Ureter (tissue), 1 donor: ENCODE results near the gene ZNF579. TPM values are rescaled to one million over a fixed set of nuclear protein-coding genes. Genes with fewer than 3 reads are reported as not detected.
A peak's percentile ranks its signal among the peaks of the same experiment; 100 is the strongest.

Experiments used
- DNase-seq: peaks from one replicate; pipeline ENCODE4 v3.0.0-alpha.2; 2020; ENCODE audit warnings: low spot score
- total RNA-seq: library from RNA; stranded (reverse); gene quantifications from one replicate; pipeline ENCODE4 v1.2.4, GENCODE V29; 2023
- donor health status: DM: yes; HTN: yes; CAD: no.

Gene ZNF579
- total RNA-seq, 1 donor from 2014 or later = 14.0 TPM

DNA sequence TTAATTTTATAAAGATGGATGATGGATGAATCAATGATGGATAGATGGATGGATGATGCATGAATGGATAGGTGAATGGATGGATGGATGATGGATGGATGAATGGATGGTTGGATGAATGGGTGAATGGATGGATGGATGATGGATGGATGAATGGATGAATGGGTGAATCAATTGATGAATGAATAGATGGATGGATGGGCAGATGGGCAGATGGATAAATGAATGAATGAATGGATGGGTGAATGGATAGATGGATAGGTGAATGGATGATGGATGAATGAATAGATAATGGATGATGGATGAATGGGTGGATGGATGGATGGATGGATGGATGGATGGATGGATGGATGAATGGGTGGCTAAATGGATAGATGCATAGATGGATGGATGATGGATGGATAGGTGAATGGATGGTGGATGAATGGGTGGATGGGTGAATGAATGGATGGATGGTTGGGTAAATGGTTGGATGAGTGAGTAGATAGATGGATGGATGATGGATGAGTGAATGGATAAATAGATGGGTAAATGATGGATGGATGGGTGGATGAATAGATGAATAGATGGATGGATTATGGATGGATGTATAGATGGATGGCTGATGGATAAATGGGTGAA, 12.8 kb downstream of the ZNF579 start:
- no peak for DNase-seq

DNA sequence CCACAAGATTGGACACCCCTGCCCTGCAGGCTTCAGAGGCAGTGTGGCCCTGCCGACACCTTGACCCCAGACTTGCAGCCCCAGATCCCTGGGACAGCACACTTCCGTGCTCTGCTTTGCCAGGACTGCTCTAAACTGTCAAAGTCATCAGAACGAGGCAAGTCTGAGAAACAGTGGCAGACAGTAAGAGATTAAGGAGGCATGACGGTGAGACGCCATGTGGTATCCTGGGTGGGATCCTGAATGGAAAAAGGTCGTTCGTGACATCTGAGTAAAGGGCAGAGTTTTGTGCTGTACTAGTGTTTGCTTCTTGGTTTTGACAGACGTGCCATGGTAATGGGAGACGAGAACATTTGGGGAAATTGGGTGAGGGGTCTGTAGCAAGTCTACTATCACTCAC, 13.8 kb downstream of the ZNF579 start:
- DNase-seq = no peak

DNA sequence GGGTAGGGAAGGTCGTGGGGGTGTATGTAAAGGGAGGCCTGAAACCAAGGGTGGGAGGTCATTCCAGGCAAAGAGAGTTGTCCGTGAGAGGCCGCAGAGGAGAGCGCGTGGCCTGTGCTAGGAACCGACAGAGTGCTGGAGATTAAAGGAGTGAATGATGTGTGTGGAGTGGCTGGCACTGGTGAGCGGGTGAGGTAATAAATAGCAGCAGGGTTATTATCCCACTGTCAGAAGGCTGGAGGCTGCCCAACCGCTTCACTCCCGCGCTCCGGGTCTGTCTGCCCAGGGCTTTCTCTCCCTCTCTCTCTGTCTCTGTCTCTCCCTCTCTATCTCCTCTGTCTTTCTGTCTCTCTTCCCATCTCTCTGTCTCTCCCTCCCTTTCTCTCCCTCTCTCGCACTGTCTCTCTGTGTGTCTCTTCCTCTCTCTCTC, 17.4 kb downstream of the ZNF579 start:
- DNase-seq = no peak

DNA sequence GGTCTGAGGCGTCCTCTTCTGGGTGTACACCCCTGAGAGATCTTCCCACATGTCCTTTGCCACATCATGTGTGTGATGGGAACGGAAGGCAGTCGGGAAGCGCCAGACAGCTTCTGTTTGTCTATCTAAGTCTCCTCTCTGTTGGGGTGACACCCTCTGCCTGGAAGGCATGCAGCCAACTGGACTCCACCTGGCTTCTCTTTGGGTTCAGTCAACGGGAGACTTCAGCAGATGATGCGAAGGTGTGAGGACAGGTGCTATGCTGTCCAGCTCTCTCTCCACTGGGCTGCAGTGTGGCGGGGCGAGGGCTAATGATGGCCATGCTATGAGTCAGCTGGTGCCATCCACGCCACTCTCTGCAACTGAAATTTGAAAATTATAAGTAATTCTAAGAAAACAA, 21.0 kb downstream of the ZNF579 start:
- DNase-seq = no peak

DNA sequence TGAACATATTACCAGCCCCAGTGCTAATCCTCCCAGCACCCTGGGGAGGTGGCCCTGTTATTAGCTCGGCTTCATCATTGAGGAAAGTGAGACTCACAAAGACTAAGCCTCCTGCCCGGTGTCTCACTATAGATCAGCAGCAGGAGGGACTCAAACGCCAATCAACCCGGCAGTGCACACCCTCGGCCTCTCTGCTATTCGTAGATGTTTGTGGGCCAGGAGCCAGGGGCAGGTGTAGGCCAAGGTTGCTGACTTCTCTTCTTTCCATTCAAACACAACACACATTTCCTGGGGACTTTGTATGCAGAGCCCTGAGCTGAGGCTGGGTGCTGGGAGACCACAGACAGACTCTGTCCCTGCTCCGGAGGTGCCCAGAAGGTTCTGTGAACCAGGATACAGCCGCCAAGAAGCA, 25.9 kb downstream of the ZNF579 start:
- no peak for DNase-seq

DNA sequence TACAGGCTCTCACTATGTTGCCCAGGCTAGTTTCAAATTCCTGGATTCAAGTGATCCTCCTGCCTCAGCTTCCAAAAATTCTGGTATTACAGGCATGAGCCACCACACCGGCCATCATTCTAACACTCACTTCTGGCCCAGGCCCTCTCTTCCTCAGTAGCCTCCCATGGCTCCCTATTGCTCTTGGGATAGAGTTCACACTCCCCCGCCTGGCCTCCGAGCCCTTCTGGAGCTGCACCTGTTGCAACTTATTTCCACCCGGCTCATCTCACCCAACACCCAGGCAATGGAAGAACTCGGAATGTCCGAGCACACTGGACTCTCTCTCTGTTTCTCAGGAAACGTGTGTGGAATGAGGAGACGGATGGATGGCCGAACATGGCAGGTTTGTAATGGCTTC, 26.3 kb downstream of the ZNF579 start:
- no peak for DNase-seq

DNA sequence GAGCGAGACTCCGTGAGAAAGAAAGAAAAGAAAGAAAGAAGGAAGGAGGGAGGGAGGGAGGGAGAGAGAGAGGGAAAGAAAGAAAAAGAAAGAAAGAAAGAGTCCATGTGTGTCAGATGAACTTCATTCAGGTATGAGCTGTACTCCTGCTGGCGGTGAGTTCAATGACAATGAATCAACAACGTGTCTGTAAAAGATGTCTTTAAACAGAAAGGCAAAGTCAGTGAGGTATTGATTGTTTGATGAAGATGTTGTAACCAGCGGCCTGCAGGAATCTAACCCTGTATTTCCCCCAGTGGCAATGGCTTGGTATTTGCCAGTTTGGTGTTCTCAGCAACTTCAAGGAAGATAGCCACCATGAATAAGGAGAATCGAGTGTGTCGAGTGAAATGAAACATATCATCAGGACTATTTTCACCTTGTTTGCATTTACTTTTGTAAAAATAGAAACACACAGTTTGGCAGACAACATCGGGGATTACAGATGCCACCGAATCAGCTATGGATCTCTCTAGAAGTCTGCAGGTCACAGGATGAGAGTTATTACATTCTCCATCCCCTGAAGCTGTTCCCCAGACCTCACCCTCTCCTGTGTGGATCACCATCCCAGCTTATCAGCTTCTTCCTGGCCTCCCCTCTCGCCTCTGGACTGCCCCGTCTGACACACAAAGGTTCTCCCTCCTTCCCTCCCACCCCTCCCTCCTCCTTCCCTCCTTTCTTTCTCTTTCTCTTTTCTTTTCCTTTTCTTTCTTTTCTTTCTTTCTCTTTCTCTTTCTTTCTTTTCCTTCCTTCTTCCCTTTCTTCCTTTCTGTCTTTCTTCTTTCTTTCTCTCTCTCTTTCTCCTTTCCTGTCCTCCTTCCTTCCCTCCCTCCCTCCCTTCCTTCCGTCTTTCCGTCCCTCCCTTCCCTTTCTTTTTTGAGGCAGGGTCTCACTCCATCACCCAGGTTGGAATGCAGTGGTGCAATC, 27.1 kb downstream of the ZNF579 start:
- no peak for DNase-seq

DNA sequence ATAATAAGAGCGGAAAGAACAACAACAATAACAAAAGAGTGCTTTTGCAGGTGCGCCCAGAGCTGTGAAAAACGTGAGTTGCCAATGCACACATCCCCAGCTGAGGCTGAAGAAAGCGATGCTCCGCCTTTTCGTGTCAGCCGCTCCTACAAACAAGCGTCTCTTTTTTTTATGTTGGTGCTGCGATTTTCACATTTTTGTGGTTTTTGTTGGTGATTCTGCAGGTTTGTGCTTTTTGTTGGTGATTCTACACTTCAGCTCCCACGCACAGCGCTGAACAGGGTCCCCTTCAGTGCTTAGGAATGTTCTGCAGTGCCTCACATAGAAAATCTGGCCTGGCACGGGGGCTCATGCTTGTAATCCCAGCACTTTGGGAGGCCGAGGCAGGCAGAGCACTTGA, 28.0 kb downstream of the ZNF579 start:
- DNase-seq = no peak

DNA sequence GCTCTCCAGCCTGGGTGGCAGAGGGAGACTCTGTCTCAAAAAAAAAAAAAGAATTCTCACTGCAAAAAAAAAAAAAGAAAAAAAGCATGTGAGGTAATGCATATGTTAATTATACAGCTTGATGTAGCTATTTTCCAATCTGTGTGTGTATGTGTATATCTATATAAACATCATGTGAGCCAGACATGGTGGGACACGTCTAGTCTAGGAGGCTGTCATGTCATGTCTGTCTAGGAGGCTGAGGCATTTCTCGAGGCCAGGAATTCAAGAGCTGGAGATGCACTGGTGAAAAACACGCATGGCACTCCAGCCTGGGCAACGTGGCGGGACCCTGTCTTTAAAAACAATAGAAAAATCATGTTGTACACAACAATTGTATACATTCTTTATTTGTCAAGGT, 28.4 kb downstream of the ZNF579 start:
- no peak for DNase-seq

DNA sequence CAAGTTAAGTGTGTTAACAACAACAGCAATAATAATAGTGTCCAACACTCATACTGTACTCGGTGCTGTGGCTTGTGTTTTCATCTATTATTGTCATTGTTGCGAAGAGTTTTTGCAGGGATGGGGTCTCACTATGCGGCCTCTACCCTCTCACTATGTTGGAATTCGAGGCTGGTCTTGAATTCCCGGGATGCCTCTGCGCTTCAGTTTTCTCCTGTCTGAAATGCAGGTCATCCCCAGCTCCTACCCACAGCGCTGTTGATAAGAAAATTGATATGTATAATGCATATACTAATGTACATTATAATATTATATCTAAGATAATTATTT, 30.4 kb downstream of the ZNF579 start:
- DNase-seq = no peak

DNA sequence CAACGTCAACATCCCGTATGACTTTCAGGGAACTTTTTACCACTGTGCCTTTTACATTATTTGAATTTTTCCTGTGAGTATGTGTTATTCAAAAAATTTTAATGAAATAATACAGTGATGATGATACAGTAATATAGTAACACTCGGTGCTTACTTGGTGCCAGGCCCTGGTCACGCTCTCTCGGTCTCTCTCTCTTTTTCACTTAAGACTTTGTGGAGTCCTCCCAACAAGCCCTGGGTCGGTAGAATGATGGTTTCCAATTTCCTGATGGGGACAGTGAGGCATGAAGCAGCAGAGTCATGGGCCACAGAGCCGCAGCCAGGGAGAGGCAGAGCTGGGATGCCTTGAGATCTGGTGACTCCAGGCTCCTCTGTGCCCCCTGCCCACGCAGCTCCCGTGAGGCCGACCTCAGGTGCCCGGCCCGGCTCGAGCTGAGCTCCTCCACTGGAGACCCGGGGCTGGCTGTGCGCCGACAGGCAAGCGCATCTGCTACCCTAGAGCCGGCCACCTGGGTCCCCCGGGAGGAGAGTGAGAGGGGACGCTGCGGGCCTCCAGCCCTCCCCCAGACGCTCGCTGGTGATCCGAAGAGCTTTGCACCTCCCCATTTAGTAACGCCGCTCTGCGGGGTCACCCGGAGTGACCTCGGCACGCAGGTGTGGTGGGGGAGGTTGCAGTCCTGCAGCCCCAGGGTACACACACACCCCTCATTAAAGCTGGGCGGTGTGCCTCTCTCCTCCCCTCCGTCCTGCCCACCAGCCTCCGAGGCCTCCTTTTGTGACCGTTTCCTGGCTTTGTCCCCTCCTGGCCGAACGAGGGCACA, 30.9 kb downstream of the ZNF579 start:
- DNase-seq = no peak

DNA sequence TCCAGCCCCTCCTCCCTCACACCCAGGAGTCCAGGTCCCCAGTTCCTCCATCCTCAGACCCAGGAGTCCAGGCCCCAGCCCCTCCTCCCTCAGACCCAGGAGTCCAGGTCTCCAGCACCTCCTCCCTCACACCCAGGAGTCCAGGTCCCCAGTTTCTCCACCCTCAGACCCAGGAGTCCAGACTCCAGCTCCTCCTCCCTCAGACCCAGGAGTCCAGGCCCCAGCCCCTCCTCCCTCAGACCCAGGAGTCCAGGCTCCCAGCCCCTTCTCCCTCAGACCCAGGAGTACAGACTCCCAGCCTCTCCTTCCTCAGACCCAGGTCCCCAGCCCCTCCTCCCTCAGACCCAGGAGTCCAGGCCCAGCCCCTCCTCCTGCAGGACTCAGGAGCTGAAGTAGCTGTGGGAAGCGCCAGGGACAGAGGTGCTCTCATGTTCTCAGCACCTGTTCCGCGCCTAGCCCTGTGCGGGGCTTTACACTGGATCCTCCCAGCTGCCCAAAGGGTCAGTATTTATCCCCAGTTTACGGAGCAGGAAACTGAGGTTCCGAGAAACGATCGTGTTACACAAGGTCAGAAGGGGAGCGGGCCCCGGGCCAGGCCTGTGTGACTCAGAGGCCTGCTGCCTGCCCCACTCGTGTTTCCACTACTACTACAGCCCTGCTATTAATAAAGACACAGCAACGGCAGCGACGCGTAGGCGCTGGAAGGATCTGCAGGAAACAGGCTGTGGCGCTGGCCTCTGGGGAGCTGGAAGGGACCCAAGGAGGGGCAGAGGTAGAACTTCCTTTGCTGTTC, 33.6 kb downstream of the ZNF579 start:
- peak; percentile 84 for DNase-seq

DNA sequence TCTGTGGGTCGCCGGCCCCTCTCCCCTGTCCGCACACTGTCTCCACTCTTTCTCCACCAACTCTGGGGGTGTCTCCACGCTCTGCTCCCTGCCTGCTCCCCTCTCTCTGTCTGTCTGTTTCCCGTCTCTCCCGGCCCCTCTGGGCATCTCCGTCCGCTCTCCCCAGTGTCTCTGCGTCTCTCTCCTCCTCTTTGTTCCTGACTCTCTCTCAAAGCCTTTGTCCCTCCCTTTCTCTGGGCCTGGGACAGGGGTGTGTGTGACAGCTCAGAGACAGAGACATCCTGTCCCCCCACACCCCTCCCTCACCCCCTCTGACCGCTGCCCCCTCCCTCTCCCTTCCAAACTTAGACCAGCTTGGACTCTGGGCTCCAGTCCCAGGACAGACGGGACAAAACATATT, 34.6 kb downstream of the ZNF579 start:
- DNase-seq = no peak

DNA sequence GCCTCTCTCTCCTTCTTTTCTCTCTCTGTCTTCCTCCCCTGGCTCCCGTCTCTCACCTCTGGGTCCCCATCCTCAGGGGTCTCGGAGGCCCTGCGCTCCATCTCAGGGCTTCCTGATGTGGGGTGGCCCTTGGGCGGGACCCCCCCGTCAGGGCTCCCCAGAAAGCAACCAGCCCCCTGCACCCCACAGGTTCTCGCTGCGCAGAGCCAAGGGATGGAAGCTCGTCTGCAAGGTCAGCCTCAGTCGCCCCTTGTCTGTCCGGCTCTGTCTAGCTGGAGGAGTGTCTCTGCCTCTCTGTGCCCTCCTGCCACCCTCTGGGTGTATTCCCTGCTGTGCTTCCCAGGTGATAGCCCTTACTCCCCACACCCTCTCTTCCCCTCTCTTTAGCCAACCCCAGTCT, 35.2 kb downstream of the ZNF579 start, which contains the start of gene SBK3:
Gene SBK3, minus strand, starts transcription at position 101 of the 400 bp plus-strand sequence. Its CDS starts 0 bp downstream, at position 101.
- DNase-seq = no peak

DNA sequence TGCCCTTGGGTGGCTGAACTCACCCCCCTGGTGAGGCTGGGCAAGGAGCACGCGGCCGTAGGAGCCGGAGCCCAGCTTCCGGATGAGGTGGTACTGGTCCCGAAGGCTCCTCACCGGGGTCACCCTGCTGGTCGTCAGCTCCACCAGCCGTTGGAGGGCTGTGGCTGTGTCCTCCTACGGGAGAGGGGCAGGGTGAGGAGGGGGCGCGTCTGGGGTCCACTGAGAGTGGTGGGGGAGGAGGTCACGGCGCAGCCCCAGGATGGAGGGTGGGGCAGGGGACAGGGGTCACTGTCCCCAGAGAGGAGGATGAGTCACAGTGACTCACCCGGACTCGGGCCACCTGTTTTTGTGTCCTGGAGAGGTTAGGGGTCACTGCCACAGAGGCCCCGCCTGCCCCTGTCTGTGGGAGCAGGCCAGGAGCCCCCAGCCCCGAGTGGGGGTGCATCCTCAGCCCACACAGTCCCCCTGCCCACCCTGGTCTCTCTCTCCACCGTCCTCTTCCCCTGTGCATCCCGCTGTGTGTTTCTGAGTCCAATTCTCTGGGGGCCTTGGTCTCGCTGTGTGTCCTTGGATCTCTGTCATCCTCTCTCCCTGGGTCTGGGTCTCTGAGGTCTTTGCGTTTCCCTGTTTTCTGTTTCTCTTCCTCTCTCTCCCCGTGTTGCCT, 35.7 kb downstream of the ZNF579 start:
- no peak for DNase-seq

DNA sequence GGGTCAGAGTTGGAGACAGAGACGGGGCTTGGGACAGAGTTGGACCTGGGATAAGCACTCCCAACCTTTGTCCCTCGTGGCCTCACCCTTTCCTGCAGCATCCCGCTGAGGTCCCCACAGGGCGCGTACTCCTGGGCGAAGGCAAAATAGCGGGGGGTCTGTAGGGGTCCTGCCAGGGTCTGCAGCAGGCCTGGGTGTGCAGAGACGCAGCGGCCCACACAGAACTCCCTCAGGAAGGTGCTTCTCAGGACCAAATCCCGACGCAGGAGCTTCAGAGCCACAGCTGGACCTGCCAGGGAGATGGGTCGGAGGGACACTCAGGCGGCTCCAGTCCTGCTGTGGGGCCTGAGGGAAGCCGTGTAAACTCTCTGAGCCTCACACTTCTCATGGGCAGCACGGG, 36.6 kb downstream of the ZNF579 start:
- DNase-seq = no peak

DNA sequence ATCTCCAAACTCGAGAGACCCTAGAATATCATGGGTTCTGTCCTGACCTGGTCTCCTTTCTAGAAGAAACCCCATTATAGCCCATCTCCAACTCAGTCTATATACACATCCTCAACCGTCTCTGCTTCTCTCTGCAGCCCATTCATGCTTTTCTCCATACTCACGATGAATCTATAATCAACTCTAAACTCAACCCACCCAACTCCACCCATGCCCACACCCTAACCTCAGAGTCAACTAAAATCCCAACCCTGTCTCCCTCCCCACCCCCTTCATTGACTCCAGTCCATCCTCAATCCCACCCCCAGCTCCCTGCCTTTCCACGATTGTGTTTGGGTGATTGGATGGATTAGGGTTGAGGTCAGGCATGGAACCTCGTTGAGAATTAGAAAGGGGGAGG, 37.1 kb downstream of the ZNF579 start:
- no peak for DNase-seq

DNA sequence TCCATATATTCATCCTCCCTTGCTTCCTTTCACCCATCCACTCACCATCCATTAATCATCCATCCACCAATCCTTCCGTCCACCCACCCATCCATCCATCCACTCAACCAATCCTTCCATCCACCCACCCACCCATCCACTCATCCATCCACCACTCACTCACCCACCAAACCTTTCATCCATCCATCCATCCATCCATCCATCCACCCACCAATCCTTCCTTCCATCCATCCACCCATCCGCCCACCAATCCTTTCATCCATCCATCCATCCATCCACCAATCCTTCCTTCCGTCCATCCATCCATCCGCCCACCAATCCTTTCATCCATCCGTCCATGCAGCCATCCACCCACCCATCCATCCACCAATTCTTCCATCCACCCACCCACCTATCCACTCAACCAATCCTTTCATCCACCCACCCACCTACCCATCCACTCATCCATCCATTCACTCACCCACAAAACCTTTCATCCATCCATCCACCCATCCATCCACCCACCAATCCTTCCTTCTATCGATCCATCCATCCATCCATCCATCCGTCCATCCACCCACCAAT, 38.3 kb downstream of the ZNF579 start:
- no peak for DNase-seq

DNA sequence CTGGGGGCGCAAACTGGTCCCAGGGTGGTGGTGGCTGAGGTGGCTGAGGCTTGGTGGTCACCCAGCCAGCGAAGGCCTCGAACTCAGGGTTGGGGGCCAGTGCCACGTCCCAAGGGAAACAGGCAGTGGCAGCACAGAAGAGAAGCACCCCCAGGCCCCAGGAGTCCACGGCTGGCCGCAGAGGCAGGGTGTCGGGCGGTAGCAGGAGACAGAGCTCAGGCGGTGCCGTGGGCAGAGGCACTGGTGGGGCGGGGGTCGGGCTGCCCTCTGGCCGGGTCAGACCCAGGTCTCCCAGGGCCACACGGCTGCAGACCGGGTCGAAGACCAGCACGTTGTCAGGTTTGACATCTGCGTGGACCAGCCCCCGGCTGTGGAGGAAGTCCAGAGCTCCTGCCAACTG, 39.6 kb downstream of the ZNF579 start:
- no peak for DNase-seq

DNA sequence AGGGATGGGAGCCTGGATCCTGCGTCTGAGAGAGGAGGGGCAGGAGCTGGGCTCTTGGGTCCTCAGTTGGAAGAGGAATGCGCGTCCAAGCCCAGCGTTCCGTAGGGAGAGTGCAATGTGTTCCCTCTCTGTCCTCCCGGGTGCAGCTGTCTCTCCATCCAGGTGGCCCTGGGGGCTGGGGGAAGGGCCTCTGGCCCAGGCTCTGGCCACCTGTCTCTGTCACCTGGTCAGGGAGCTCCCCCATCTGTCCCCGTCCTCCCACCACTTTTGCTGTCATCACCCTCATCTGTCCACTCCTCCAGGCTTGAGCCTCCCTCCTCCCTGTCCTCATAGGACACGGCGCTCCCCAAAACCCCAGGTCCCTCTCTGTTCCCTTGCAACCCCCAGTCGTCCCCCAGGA, 40.0 kb downstream of the ZNF579 start:
- no peak for DNase-seq
